Measurements from ENCODE around the gene ROBO1.

GRCh38 chr3:78957456-78957855, 810.3 kb downstream of the ROBO1 start:
- TF ChIP-seq CTCF (IDR thresholded peaks at IDR 0.05) (no peak), ZFX (IDR thresholded peaks at IDR 0.05; ENCODE audit: borderline replicate concordance) (no peak)
